GM23248 (cell line): ENCODE measurements around the gene SEZ6L. TPM values are rescaled to one million over a fixed set of nuclear protein-coding genes. Genes with fewer than 3 reads are reported as not detected.

Experiments used
- DNase-seq: peaks from one replicate; pipeline ENCODE4 v3.0.0-alpha.2; 2015
- H2AFZ ChIP-seq: fragments of 200-600 bp; sonication (generic); 2 replicates; pipeline ENCODE4 v1.6.1; 2016; ENCODE audit warnings: antibody characterized with exemption
- H3F3A ChIP-seq: fragments of 200-600 bp; sonication (generic); 2 replicates; pipeline ENCODE4 v1.6.1; 2016; ENCODE audit warnings: mild to moderate bottlenecking, antibody characterized with exemption, mixed run types; ENCODE audit not compliant: insufficient read depth
- H3K27ac ChIP-seq: fragments of 200-600 bp; sonication (generic); 2 replicates; pipeline ENCODE4 v1.5.1; 2016; ENCODE audit warnings: mild to moderate bottlenecking
- H3K27me3 ChIP-seq: fragments of 200-600 bp; sonication (generic); replicated peaks from 2 replicates; pipeline ENCODE4 v1.6.1; 2016; ENCODE audit warnings: mild to moderate bottlenecking; ENCODE audit not compliant: insufficient read depth
- H3K36me3 ChIP-seq: fragments of 200-600 bp; sonication (generic); 2 replicates; pipeline ENCODE4 v1.6.1; 2016; ENCODE audit warnings: low read depth, mild to moderate bottlenecking
- H3K4me1 ChIP-seq: fragments of 200-600 bp; sonication (generic); 2 replicates; pipeline ENCODE4 v1.6.1; 2016; ENCODE audit warnings: mild to moderate bottlenecking; ENCODE audit not compliant: insufficient read depth
- H3K4me2 ChIP-seq: fragments of 200-600 bp; sonication (generic); one replicate; pipeline ENCODE4 v1.6.1; 2016; ENCODE audit warnings: mild to moderate bottlenecking; ENCODE audit not compliant: unreplicated experiment
- H3K4me3 ChIP-seq: fragments of 200-600 bp; sonication (generic); 2 replicates; pipeline ENCODE4 v1.5.1; 2016; ENCODE audit warnings: mild to moderate bottlenecking
- H3K79me2 ChIP-seq: fragments of 200-600 bp; sonication (generic); 2 replicates; pipeline ENCODE4 v1.6.1; 2016; ENCODE audit warnings: mild to moderate bottlenecking; ENCODE audit not compliant: insufficient read depth
- H3K9ac ChIP-seq: fragments of 200-600 bp; sonication (generic); 2 replicates; pipeline ENCODE4 v1.6.1; 2016; ENCODE audit warnings: mild to moderate bottlenecking
- H3K9me2 ChIP-seq: fragments of 200-600 bp; sonication (generic); 2 replicates; pipeline ENCODE4 v1.6.1; 2016; ENCODE audit warnings: mixed run types, mild to moderate bottlenecking, moderate library complexity; ENCODE audit not compliant: insufficient read depth
- H3K9me3 ChIP-seq: fragments of 200-600 bp; sonication (generic); one replicate; pipeline ENCODE4 v1.6.1; 2017; ENCODE audit warnings: low read depth
- H4K20me1 ChIP-seq: fragments of 200-600 bp; sonication (generic); 2 replicates; pipeline ENCODE4 v1.6.0; 2016; ENCODE audit not compliant: insufficient read depth
- EZH2 ChIP-seq: fragments of 200-600 bp; sonication (generic); IDR thresholded peaks from 2 replicates; pipeline ENCODE4 v1.6.1; 2018; ENCODE audit warnings: antibody characterized with exemption, mild to moderate bottlenecking; ENCODE audit not compliant: insufficient read depth, poor library complexity, severe bottlenecking
- EZH2phosphoT487 ChIP-seq: fragments of 200-600 bp; sonication (generic); IDR thresholded peaks from 2 replicates; pipeline ENCODE4 v1.6.1; 2018; ENCODE audit warnings: antibody characterized with exemption, moderate library complexity, mild to moderate bottlenecking, low read depth; ENCODE audit not compliant: insufficient read depth
- WGBS, 2 experiments: methylation state at CpG; one replicate each; pipeline ENCODE4 v1.1.6; 2015 to 2017; ENCODE audit warnings: low lambda C conversion rate in 2 of 2, low coverage in 1 of 2; ENCODE audit errors: missing lambda C conversion rate in 2 of 2; 5-methylcytosine and 5-hydroxymethylcytosine counted together
- in situ Hi-C: fragments of 300-500 bp; cut with MboI; formaldehyde crosslinking; loops from 2 replicates; pipeline ENCODE4 v1.15.0; 2020
- polyA plus RNA-seq: library from polyadenylated mRNA; unstranded; fragments of >200 nt; fragmentation: Nextera tagmentation; extraction: Ambion mirVana; gene quantifications from 2 replicates; pipeline ENCODE4 v1.2.1, GENCODE V29; 2016
- total RNA-seq: library from RNA; depleted of rRNA; stranded (reverse); fragments of >200 nt; shearing (Covaris generic); gene quantifications from 2 replicates; pipeline ENCODE4 v1.2.3, GENCODE V29; 2014

Gene SEZ6L
- total and polyA plus RNA-seq, 2 experiments from 2014 or later, result under 0.01 to 0.18 TPM

DNA sequence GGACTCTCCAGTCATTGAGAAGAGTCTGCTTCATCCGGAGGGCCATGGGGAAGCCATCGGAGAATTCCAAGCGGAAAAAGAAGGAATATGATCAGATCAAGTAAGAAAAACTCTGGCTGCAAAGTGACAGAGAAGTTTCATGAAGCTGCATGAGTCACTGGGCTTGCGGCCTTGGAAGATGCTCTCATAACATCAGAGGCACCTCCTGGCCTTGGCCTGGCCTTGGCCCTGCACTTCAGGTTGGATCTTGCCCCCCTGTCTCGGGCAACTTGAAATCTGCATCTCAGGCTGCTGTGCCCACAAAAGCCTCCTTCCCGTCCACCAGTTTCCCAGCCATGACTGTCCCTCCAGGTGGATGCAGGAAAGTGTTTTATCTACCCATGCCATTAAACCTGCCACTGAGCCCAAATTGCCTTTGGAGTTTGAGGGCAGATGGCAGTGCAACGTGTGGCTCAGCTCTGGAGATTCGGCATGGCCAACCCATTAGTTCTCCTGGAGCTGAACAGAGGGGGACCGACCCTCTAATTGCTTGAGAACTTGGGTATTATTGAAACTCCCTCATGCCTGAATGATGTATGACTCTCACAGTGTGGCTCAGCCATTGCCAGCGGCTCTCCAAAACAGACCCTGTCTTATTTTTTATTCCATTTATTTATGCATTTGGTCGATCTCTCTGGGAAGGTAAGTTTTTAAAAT is 66.7 kb downstream of the SEZ6L start:
- no peaks in the 10 kb centered on the region for H3K4me1 ChIP-seq
- peak; percentile 16 for DNase-seq
- in situ Hi-C loops, result no loop called here
- no peaks in the 10 kb centered on the region for H3K36me3 ChIP-seq
- H3K9me2 ChIP-seq, result no peaks in the 10 kb centered on the region
- TF ChIP-seq EZH2phosphoT487 (no peak), EZH2 (no peak)
- 20% methylated on average over 11 of the region's 11 CpGs for WGBS, 2 experiments
- no peak overlapping the region for H3K27ac ChIP-seq
- no peaks in the 10 kb centered on the region; the same call in 1 of the 2 replicates for H3K27me3 ChIP-seq
- H3K9ac ChIP-seq, result no peak overlapping the region
- H3K4me3 ChIP-seq, result no peak overlapping the region
- no peaks in the 10 kb centered on the region for H3F3A ChIP-seq
- H3K4me2 ChIP-seq, result no peak overlapping the region
- no peaks in the 10 kb centered on the region for H4K20me1 ChIP-seq
- H3K79me2 ChIP-seq, result no peaks in the 10 kb centered on the region
- H2AFZ ChIP-seq, result no peak overlapping the region
- H3K9me3 ChIP-seq, result no peaks in the 10 kb centered on the region

DNA sequence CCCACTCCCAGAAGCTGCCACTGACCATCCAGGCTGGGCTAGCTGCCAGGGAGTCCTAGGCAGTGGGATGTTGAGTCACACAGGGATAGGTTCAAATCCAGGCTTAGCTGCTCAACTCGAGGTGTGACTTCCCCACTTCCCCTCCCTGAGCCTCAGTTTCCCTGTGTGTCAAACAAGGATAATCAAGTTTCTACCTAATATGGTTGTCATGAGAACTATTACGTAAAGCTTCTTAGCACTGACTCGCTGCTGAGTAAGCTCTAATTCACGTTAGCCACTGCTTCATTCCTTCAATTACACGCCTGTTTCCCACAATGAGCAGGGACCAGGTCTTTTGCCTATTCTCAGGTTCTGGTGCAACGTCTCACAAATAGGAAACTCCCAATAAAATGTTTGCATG is 67.7 kb downstream of the SEZ6L start:
- Histone ChIP-seq H3K9me3 (no peaks in the 10 kb centered on the region), H3K4me2 (no peak overlapping the region), H3K4me1 (no peaks in the 10 kb centered on the region), H3K27ac (no peak overlapping the region), H3K27me3 (no peaks in the 10 kb centered on the region; the same call in 1 of the 2 replicates), H3K79me2 (no peaks in the 10 kb centered on the region), H2AFZ (no peak overlapping the region), H3K9ac (no peak overlapping the region), H3K9me2 (no peaks in the 10 kb centered on the region), H3K4me3 (no peak overlapping the region), H4K20me1 (no peaks in the 10 kb centered on the region), H3K36me3 (no peaks in the 10 kb centered on the region), H3F3A (no peaks in the 10 kb centered on the region)
- WGBS, 2 experiments, result 14 to 18% methylated on average over 6 of the region's 6 CpGs
- no peak for TF ChIP-seq EZH2phosphoT487
- TF ChIP-seq EZH2, result no peak
- peak; percentile 3 for DNase-seq
- in situ Hi-C loops, result no loop called here

DNA sequence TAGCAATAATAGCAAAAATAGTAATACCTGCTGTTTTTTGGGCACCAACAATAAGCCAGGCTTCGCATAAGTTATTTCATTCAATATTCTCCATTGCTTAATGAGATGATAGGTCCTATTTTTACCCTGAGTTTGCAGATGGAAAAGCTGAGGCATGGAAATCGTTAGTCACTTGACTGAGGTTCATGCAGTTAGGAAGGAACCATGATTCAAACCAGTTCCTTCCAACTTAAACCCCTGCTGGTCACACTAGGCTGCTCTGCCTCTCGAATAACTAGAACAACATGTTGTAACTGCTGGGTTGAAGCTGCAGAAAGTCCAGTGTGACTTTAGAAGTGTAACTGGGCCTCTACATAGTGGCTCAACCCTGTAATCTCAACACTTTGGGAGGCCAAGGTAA is 69.3 kb downstream of the SEZ6L start:
- Histone ChIP-seq H2AFZ (no peak overlapping the region), H3K4me2 (no peak overlapping the region), H3K4me1 (no peaks in the 10 kb centered on the region), H3K9ac (no peak overlapping the region), H3K27me3 (no peaks in the 10 kb centered on the region), H3K79me2 (no peaks in the 10 kb centered on the region), H3K27ac (no peak overlapping the region), H3K9me3 (no peaks in the 10 kb centered on the region), H3F3A (no peaks in the 10 kb centered on the region), H4K20me1 (no peaks in the 10 kb centered on the region), H3K4me3 (no peak overlapping the region), H3K9me2 (no peaks in the 10 kb centered on the region), H3K36me3 (no peaks in the 10 kb centered on the region)
- DNase-seq, result peak; percentile 16
- WGBS, 2 experiments, result 15 to 18% methylated on average over 3 of the region's 3 CpGs
- no peak for TF ChIP-seq EZH2
- TF ChIP-seq EZH2phosphoT487, result no peak
- in situ Hi-C loops, result no loop called here

DNA sequence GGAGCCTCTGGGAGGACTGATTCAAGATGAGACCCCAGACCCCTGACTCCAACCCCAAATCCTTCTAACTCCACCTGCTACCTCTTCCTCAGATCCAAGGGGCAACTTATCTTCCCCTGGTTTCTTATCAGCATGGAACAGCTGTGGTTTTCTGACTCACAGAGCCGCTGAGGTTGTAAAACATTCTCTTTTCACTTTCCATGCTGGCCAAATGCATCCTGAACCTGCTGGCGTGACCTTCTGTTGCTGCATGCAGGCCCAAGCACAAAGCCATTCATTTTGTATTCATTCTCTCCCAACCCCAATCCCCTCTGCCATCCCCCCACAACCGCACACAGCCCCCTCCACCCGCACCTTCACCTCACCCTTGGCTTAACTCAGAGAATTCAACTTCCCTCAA is 70.3 kb downstream of the SEZ6L start:
- WGBS, 2 experiments, result 18 to 26% methylated on average over 2 to 4 of the region's 4 CpGs

More for the DNA sequence above, 70.3 kb downstream of the SEZ6L start:
- no peak overlapping the region for H3K9ac ChIP-seq
- no peaks in the 10 kb centered on the region; the same call in 1 of the 2 replicates for H3K27me3 ChIP-seq
- H3K9me3 ChIP-seq, result no peaks in the 10 kb centered on the region
- no peaks in the 10 kb centered on the region for H4K20me1 ChIP-seq
- in situ Hi-C loops, result no loop called here
- no peaks in the 10 kb centered on the region for H3K36me3 ChIP-seq
- H3K9me2 ChIP-seq, result no peaks in the 10 kb centered on the region
- DNase-seq, result no peak
- H3K4me1 ChIP-seq, result no peaks in the 10 kb centered on the region
- H2AFZ ChIP-seq, result no peak overlapping the region
- no peaks in the 10 kb centered on the region for H3F3A ChIP-seq
- no peak overlapping the region for H3K4me2 ChIP-seq
- H3K79me2 ChIP-seq, result no peaks in the 10 kb centered on the region
- H3K27ac ChIP-seq, result no peak overlapping the region
- no peak overlapping the region for H3K4me3 ChIP-seq
- no peak for TF ChIP-seq EZH2
- no peak for TF ChIP-seq EZH2phosphoT487
